CD14-positive monocyte (primary cell): ENCODE data around the gene PRKAB1. TPM values are rescaled to one million over a fixed set of nuclear protein-coding genes. Genes with fewer than 3 reads are reported as not detected.

Source experiments
- DNase-seq, 3 donors: peaks; one replicate each; pipeline ENCODE4 v3.0.0-alpha.2; 2011 to 2022
- H2AFZ ChIP-seq: 2 replicates; pipeline ENCODE4 v1.6.0; 2012; ENCODE audit warnings: mild to moderate bottlenecking, low read depth, low read length, inconsistent platforms; ENCODE audit not compliant: insufficient read depth, poor library complexity, severe bottlenecking
- H3K27ac ChIP-seq, 2 donors: 1 replicate in 1 of 2; 2 replicates in 1 of 2; pipeline ENCODE4 v1.5.1; 2012 to 2013; ENCODE audit warnings: low read length in 2 of 2, control low read depth in 1 of 2, inconsistent platforms in 1 of 2, low read depth in 1 of 2, mild to moderate bottlenecking in 1 of 2
- H3K27me3 ChIP-seq, 2 donors: one replicate each; pipeline versions ENCODE4 v1.6.0 to v1.6.1; 2011 to 2013; ENCODE audit warnings: low read length in 2 of 2; ENCODE audit not compliant: control insufficient read depth in 2 of 2, insufficient read depth in 2 of 2
- H3K36me3 ChIP-seq, 2 donors: replicated peaks in 1 of 2; 1 replicate in 1 of 2; 2 replicates in 1 of 2; pipeline versions ENCODE4 v1.5.1 to v1.6.1; 2012 to 2013; ENCODE audit warnings: low read length in 2 of 2, control low read depth in 1 of 2, inconsistent platforms in 1 of 2, mild to moderate bottlenecking in 1 of 2; ENCODE audit not compliant: insufficient read depth in 2 of 2, control insufficient read depth in 1 of 2
- H3K4me1 ChIP-seq, 2 donors: 1 replicate in 1 of 2; 2 replicates in 1 of 2; pipeline versions ENCODE4 v1.5.1 to v1.6.1; 2012 to 2013; ENCODE audit warnings: low read length in 2 of 2, control low read depth in 1 of 2, inconsistent platforms in 1 of 2, mild to moderate bottlenecking in 1 of 2, moderate library complexity in 1 of 2; ENCODE audit not compliant: insufficient read depth in 2 of 2, control insufficient read depth in 1 of 2
- H3K4me2 ChIP-seq: replicated peaks from 2 replicates; pipeline ENCODE3; 2012; ENCODE audit warnings: low read length, moderate library complexity, mild to moderate bottlenecking; ENCODE audit not compliant: poor library complexity, severe bottlenecking; ENCODE audit errors: extremely low read depth
- H3K4me3 ChIP-seq, 3 experiments: fragments of 200-600 bp in 1 of 3; sonication (generic) in 1 of 3; replicated peaks in 1 of 3; 1 replicate in 2 of 3; 2 replicates in 1 of 3; pipeline ENCODE4 v1.5.1; 2011 to 2013; ENCODE audit warnings: low read length in 3 of 3, mild to moderate bottlenecking in 3 of 3, control low read depth in 2 of 3, low read depth in 2 of 3, inconsistent platforms in 1 of 3, moderate library complexity in 1 of 3
- H3K79me2 ChIP-seq: 2 replicates; pipeline ENCODE4 v1.6.0; 2012; ENCODE audit warnings: mild to moderate bottlenecking, control low read depth, inconsistent platforms, low read length, moderate library complexity; ENCODE audit not compliant: insufficient read depth
- H3K9ac ChIP-seq: 2 replicates; pipeline ENCODE4 v1.6.0; 2017; ENCODE audit warnings: low read length, mild to moderate bottlenecking; ENCODE audit not compliant: insufficient read depth, poor library complexity, severe bottlenecking
- H3K9me3 ChIP-seq, 2 donors: replicated peaks in 1 of 2; 1 replicate in 1 of 2; 2 replicates in 1 of 2; pipeline versions ENCODE4 v1.5.1 to v1.6.1; 2012 to 2013; ENCODE audit warnings: low read length in 2 of 2, control low read depth in 1 of 2; ENCODE audit not compliant: control insufficient read depth in 1 of 2, insufficient read depth in 1 of 2
- H4K20me1 ChIP-seq: 2 replicates; pipeline ENCODE4 v1.6.0; 2012; ENCODE audit warnings: mild to moderate bottlenecking, low read length, control low read depth, moderate library complexity; ENCODE audit not compliant: insufficient read depth
- H3K27ac Mint-ChIP-seq, 7 donors: one replicate each; pipeline ENCODE4 v1.8.0; 2020; ENCODE audit warnings: mild to moderate bottlenecking in 7 of 7, mixed read lengths in 7 of 7, moderate library complexity in 6 of 7, inconsistent platforms in 2 of 7
- H3K27me3 Mint-ChIP-seq, 3 donors: one replicate each; pipeline ENCODE4 v1.8.0; 2021 to 2022; ENCODE audit warnings: low read depth in 3 of 3, mild to moderate bottlenecking in 3 of 3, mixed read lengths in 3 of 3, moderate library complexity in 3 of 3, inconsistent platforms in 1 of 3
- H3K36me3 Mint-ChIP-seq, 2 donors: one replicate each; pipeline ENCODE4 v1.8.0; 2020; ENCODE audit warnings: mixed read lengths in 2 of 2, inconsistent platforms in 1 of 2, mild to moderate bottlenecking in 1 of 2
- H3K4me1 Mint-ChIP-seq: one replicate; pipeline ENCODE4 v1.8.0; 2020; ENCODE audit warnings: mild to moderate bottlenecking, mixed read lengths
- H3K4me3 Mint-ChIP-seq, 2 donors: one replicate each; pipeline ENCODE4 v1.8.0; 2020; ENCODE audit warnings: mild to moderate bottlenecking in 2 of 2, mixed read lengths in 2 of 2, moderate library complexity in 1 of 2
- H3K9me3 Mint-ChIP-seq, 7 donors: one replicate each; pipeline ENCODE4 v1.8.0; 2020 to 2022; ENCODE audit warnings: mixed read lengths in 7 of 7, mild to moderate bottlenecking in 6 of 7, moderate library complexity in 6 of 7, inconsistent platforms in 2 of 7
- CTCF ChIP-seq: fragments of 200-600 bp; IDR thresholded peaks from one replicate; pipeline ENCODE4 v1.8.0; 2022; ENCODE audit warnings: antibody characterized with exemption, mild to moderate bottlenecking
- WGBS: methylation state at CpG from one replicate; pipeline ENCODE4 v1.1.5; 2013; ENCODE audit warnings: missing lambda C conversion rate; ENCODE audit not compliant: insufficient coverage; 5-methylcytosine and 5-hydroxymethylcytosine counted together
- intact Hi-C, 2 donors: fragments of 100-400 bp; cut with micrococcal nuclease; formaldehyde crosslinking; loops; one replicate each; pipeline versions ENCODE4 v1.15.0 to v1.15.1; 2023
- polyA plus RNA-seq, 3 donors: library from polyadenylated mRNA; depleted of rRNA in 1 of 3; unstranded in 2 of 3; stranded (reverse) in 1 of 3; fragments of 300-500 nt in 2 of 3; fragments of >200 nt in 1 of 3; fragmentation: Illumina TruSeq in 2 of 3; gene quantifications; 1 replicate in 2 of 3; 2 replicates in 1 of 3; pipeline ENCODE4 v1.2.3, GENCODE V29; 2012 to 2021

Gene PRKAB1
- polyA plus RNA-seq, 3 donors: 20.5 to 35.9 (median 23.0) TPM

- intact Hi-C loops: no loop called here
- no peak overlapping the region for H3K4me2 ChIP-seq
Measured at GRCh38 chr12:119664642-119665041, 3.3 kb upstream of the PRKAB1 start.

DNA sequence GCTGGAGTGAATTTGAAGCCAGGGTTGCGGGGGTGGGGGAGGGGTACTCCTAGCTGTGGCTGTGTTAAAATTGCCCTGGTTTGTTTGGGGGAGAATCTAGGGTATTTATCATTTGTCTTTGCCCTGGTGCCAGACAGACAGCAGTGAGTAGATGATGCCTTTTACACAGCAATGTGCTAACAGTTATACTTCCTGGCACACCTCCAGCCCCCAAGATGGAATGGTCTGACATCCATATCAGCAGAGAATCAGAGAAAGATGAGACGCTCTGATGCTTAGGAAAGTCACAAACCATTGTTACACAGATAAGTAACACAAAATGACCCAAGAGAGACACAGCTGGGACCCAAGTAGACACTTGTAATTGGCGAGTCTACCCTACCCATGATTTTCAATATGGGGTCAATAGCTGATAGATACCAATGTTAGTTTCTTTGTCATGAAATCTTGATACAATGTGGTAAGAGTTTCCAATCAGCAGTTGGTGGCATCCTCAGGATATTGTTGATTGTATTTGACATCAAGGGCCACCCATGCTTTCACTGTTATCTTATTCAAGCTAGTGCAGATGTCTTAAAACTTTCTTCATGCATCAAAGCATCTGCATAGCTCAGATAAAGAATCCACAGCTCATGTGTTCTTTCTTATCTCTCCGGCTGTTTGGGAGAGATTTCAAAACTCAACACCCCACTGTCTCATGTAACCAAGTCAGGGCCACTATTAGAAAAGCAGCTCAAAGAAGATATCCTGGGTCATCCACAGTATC is 2.6 kb upstream of the PRKAB1 start:
- no peak for DNase-seq
- H3K27me3 ChIP-seq: no peaks in the 10 kb centered on the region
- H3K79me2 ChIP-seq: peaks cover 36% of the 10 kb centered on the region
- peak overlapping the region in 1 of 2 donors; percentile 95 for H3K27ac ChIP-seq
- no peak overlapping the region for H3K4me2 ChIP-seq
- H3K9ac ChIP-seq: no peak overlapping the region
- no peak overlapping the region for H3K27ac Mint-ChIP-seq
- H3K4me1 Mint-ChIP-seq: peaks cover 34% of the 10 kb centered on the region
- no peak overlapping the region for H3K4me3 Mint-ChIP-seq
- 100% methylated on average over 1 of the region's 4 CpGs for WGBS
- H3K9me3 ChIP-seq: no peaks in the 10 kb centered on the region
- intact Hi-C loops: no loop called here
- peak overlapping the region; percentile 74 for H2AFZ ChIP-seq
- H4K20me1 ChIP-seq: no peaks in the 10 kb centered on the region
- peaks cover 0 to 2% (median 2%) of the 10 kb centered on the region in 3 donors for H3K27me3 Mint-ChIP-seq
- TF ChIP-seq CTCF: no peak
- no peak overlapping the region for H3K4me3 ChIP-seq
- peaks cover 29 to 39% of the 10 kb centered on the region in 2 donors for H3K4me1 ChIP-seq
- peaks cover 0 to 3% (median 0%) of the 10 kb centered on the region in 7 donors for H3K9me3 Mint-ChIP-seq
- H3K36me3 Mint-ChIP-seq: peaks cover 6% of the 10 kb centered on the region in 2 donors
- peaks cover under 1 to 8% of the 10 kb centered on the region in 2 donors for H3K36me3 ChIP-seq

More at GRCh38 chr12:119664642-119665041, 3.3 kb upstream of the PRKAB1 start:
- no peak overlapping the region for H3K9ac ChIP-seq
- no peak for TF ChIP-seq CTCF
- H3K27me3 ChIP-seq: no peaks in the 10 kb centered on the region
- H3K27ac Mint-ChIP-seq: peak overlapping the region in 1 of 7 donors; percentile 60
- peaks cover 0 to 3% (median 0%) of the 10 kb centered on the region in 7 donors for H3K9me3 Mint-ChIP-seq
- H3K27ac ChIP-seq: no peak overlapping the region
- H3K36me3 ChIP-seq: peaks cover 0 to under 1% of the 10 kb centered on the region in 2 donors
- H3K4me3 Mint-ChIP-seq: no peak overlapping the region
- H4K20me1 ChIP-seq: no peaks in the 10 kb centered on the region
- H3K9me3 ChIP-seq: no peaks in the 10 kb centered on the region
- no peak for DNase-seq
- peaks cover 29% of the 10 kb centered on the region for H3K79me2 ChIP-seq
- no peak overlapping the region for H3K4me3 ChIP-seq
- H2AFZ ChIP-seq: no peak overlapping the region
- peaks cover 36 to 44% of the 10 kb centered on the region in 2 donors for H3K4me1 ChIP-seq
- H3K4me1 Mint-ChIP-seq: peaks cover 34% of the 10 kb centered on the region
- no CpG with 5 or more reads among the region's 1 CpG for WGBS
- H3K36me3 Mint-ChIP-seq: peaks cover 0 to 3% of the 10 kb centered on the region in 2 donors
- peaks cover 0 to 2% (median 2%) of the 10 kb centered on the region in 3 donors for H3K27me3 Mint-ChIP-seq
